Astrocyte (in vitro differentiated cells and primary cell): ENCODE measurements around the gene TK1. TPM values are rescaled to one million over a fixed set of nuclear protein-coding genes. Genes with fewer than 3 reads are reported as not detected.

ENCODE experiments used
- DNase-seq: peaks from one replicate; pipeline ENCODE4 v3.0.0-alpha.2; 2010; ENCODE audit warnings: low read depth
- FAIRE-seq: peaks from 2 replicates; lab custom pipeline; 2011; peaks lifted over from hg19 to GRCh38; lab: Jason Lieb, UNC
- H2AFZ ChIP-seq: 2 replicates; pipeline ENCODE4 v1.6.0; 2012; ENCODE audit warnings: low read depth, low read length, inconsistent platforms
- H3K27ac ChIP-seq: 2 replicates; pipeline ENCODE4 v1.5.1; 2011; ENCODE audit warnings: low read depth, low read length, inconsistent platforms
- H3K27me3 ChIP-seq: 2 replicates; pipeline ENCODE4 v1.6.0; 2011; ENCODE audit warnings: low read length, inconsistent platforms; ENCODE audit not compliant: insufficient read depth
- H3K36me3 ChIP-seq: 2 replicates; pipeline ENCODE4 v1.5.1; 2011; ENCODE audit warnings: low read length, inconsistent platforms; ENCODE audit not compliant: insufficient read depth
- H3K4me1 ChIP-seq: 2 replicates; pipeline ENCODE4 v1.5.1; 2011; ENCODE audit warnings: low read length, inconsistent platforms; ENCODE audit not compliant: insufficient read depth
- H3K4me2 ChIP-seq: 2 replicates; pipeline ENCODE4 v1.6.0; 2012; ENCODE audit warnings: low read length, inconsistent platforms
- H3K4me3 ChIP-seq: 2 replicates; pipeline ENCODE4 v1.5.1; 2011; ENCODE audit warnings: low read depth, mild to moderate bottlenecking, low read length, inconsistent platforms; ENCODE audit not compliant: insufficient read depth
- H3K79me2 ChIP-seq: 2 replicates; pipeline ENCODE4 v1.6.0; 2012; ENCODE audit warnings: mild to moderate bottlenecking, low read length, inconsistent platforms; ENCODE audit not compliant: insufficient read depth
- H3K9ac ChIP-seq: 2 replicates; pipeline ENCODE4 v1.6.0; 2012; ENCODE audit warnings: mild to moderate bottlenecking, low read length, inconsistent platforms
- H3K9me3 ChIP-seq: 2 replicates; pipeline ENCODE4 v1.5.1; 2012; ENCODE audit warnings: low read depth, mild to moderate bottlenecking, low read length, inconsistent platforms; ENCODE audit not compliant: insufficient read depth
- H4K20me1 ChIP-seq: 2 replicates; pipeline ENCODE4 v1.6.0; 2012; ENCODE audit warnings: low read length, inconsistent platforms; ENCODE audit not compliant: insufficient read depth
- H3K27ac Mint-ChIP-seq: one replicate; pipeline ENCODE4 v1.8.0; 2021; ENCODE audit warnings: mild to moderate bottlenecking, mixed read lengths; ENCODE audit not compliant: unreplicated experiment
- H3K27me3 Mint-ChIP-seq: one replicate; pipeline ENCODE4 v1.8.0; 2021; ENCODE audit warnings: low read depth, mixed read lengths; ENCODE audit not compliant: unreplicated experiment
- H3K36me3 Mint-ChIP-seq: one replicate; pipeline ENCODE4 v1.8.0; 2021; ENCODE audit warnings: low read depth, mixed read lengths; ENCODE audit not compliant: unreplicated experiment
- H3K4me1 Mint-ChIP-seq: one replicate; pipeline ENCODE4 v1.8.0; 2021; ENCODE audit warnings: low read depth, mixed read lengths; ENCODE audit not compliant: unreplicated experiment
- H3K4me3 Mint-ChIP-seq: one replicate; pipeline ENCODE4 v1.8.0; 2021; ENCODE audit warnings: mild to moderate bottlenecking, moderate library complexity, mixed read lengths; ENCODE audit not compliant: unreplicated experiment
- H3K9me3 Mint-ChIP-seq: one replicate; pipeline ENCODE4 v1.8.0; 2021; ENCODE audit warnings: mild to moderate bottlenecking, mixed read lengths; ENCODE audit not compliant: unreplicated experiment
- CTCF ChIP-seq: IDR thresholded peaks from 2 replicates; pipeline ENCODE4 v1.5.1; 2011; ENCODE audit warnings: low read depth, mild to moderate bottlenecking, inconsistent platforms, low read length, moderate library complexity; ENCODE audit not compliant: insufficient read depth
- EZH2 ChIP-seq: IDR thresholded peaks from 2 replicates; pipeline ENCODE4 v1.6.1; 2012; ENCODE audit warnings: mild to moderate bottlenecking, low read length, inconsistent platforms; ENCODE audit not compliant: insufficient read depth
- total RNA-seq: library from RNA; stranded (reverse); gene quantifications from 2 replicates; pipeline ENCODE4 v1.2.1, GENCODE V29; 2021

Gene TK1
- total RNA-seq, 1 donor from 2014 or later: 7.5 TPM

DNA sequence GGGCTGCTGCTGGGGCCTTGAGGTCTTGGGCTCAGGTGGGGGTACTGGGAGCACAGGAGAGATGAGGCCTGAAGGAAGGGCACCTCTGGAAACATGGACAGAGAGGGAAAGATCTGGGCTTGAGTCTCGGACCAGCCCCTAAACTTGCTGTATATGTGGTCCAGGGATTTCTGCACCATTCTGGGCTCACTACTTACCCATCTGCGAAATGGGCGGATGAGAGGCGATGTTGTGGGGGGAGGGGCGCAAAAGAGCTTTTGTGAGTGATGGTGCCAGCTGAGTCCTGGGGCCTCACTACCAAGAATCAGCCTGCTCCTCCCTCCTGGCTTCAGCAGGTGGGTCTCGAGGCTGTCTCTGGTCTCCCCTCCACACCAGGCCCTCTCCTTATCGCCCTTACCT lies 40.4 kb downstream of the TK1 start:
- Mint-ChIP-seq H3K27ac (no peak overlapping the region), H3K4me3 (no peak overlapping the region), H3K4me1 (peaks cover 18% of the 10 kb centered on the region), H3K9me3 (no peaks in the 10 kb centered on the region), H3K36me3 (no peaks in the 10 kb centered on the region), H3K27me3 (peaks cover 3% of the 10 kb centered on the region)
- no peak overlapping the region for H3K27ac ChIP-seq
- no peak for TF ChIP-seq EZH2
- TF ChIP-seq CTCF: no peak
- no peaks in the 10 kb centered on the region for H4K20me1 ChIP-seq
- no peaks in the 10 kb centered on the region for H3K79me2 ChIP-seq
- DNase-seq: no peak
- no peaks in the 10 kb centered on the region for H3K36me3 ChIP-seq
- FAIRE-seq: no peak
- H3K9ac ChIP-seq: no peak overlapping the region
- no peak overlapping the region for H3K4me3 ChIP-seq
- H3K4me1 ChIP-seq: peaks cover 9% of the 10 kb centered on the region
- no peaks in the 10 kb centered on the region for H3K9me3 ChIP-seq
- H3K27me3 ChIP-seq: no peaks in the 10 kb centered on the region
- no peak overlapping the region for H3K4me2 ChIP-seq
- no peak overlapping the region for H2AFZ ChIP-seq

GRCh38 chr17:78144736-78145641 lies 41.9 kb downstream of the TK1 start:
- H3K27ac ChIP-seq: no peak overlapping the region
- peaks cover 10% of the 10 kb centered on the region for H3K4me1 ChIP-seq
- FAIRE-seq (no peak), DNase-seq (no peak)
- no peak overlapping the region for H3K4me3 Mint-ChIP-seq
- no peaks in the 10 kb centered on the region for H3K27me3 ChIP-seq
- H3K36me3 Mint-ChIP-seq: no peaks in the 10 kb centered on the region
- H2AFZ ChIP-seq: no peak overlapping the region
- H3K79me2 ChIP-seq: no peaks in the 10 kb centered on the region
- H3K4me2 ChIP-seq: no peak overlapping the region
- H3K4me1 Mint-ChIP-seq: peaks cover 15% of the 10 kb centered on the region
- H3K9me3 ChIP-seq: no peaks in the 10 kb centered on the region
- H3K36me3 ChIP-seq: no peaks in the 10 kb centered on the region
- H3K4me3 ChIP-seq: no peak overlapping the region
- no peaks in the 10 kb centered on the region for H4K20me1 ChIP-seq
- no peak overlapping the region for H3K9ac ChIP-seq
- no peaks in the 10 kb centered on the region for H3K9me3 Mint-ChIP-seq
- H3K27ac Mint-ChIP-seq: no peak overlapping the region
- TF ChIP-seq CTCF (no peak), EZH2 (no peak)
- H3K27me3 Mint-ChIP-seq: peaks cover 3% of the 10 kb centered on the region
